Activated CD4-positive, alpha-beta T cell treated with anti-CD3 and anti-CD28 coated beads, Interleukin-10, Interleukin-2, amounts not matched to agents 100 ng/mL and 50 ng/mL, durations not matched to agents 16 hours and 8 hours (primary cell): Measurements from ENCODE around the gene CD37.
A peak's percentile ranks its signal among the peaks of the same experiment; 100 is the strongest.
"Not testable (repeated sequence)": the region's sequence is repeated elsewhere in the genome, so short reads cannot be mapped to it uniquely, and the experiment has no call there.

Source experiments
- DNase-seq: peaks from one replicate; pipeline ENCODE4 v3.0.0-alpha.2; 2020

CD37 gene

GRCh38 chr19:49348305-49349189, 13.3 kb downstream of the CD37 start:
- DNase-seq: no peak

GRCh38 chr19:49349567-49349966, 14.4 kb downstream of the CD37 start:
- DNase-seq: no peak

GRCh38 chr19:49355909-49356353, 20.7 kb downstream of the CD37 start:
- no peak for DNase-seq

GRCh38 chr19:49356382-49356781, 21.2 kb downstream of the CD37 start:
- DNase-seq: no peak

GRCh38 chr19:49357186-49357585, 22.0 kb downstream of the CD37 start:
- no peak for DNase-seq

GRCh38 chr19:49359851-49360820, 24.9 kb downstream of the CD37 start:
- DNase-seq: no peak

- DNase-seq: no peak
Observed at GRCh38 chr19:49361438-49362047, 26.3 kb downstream of the CD37 start.

GRCh38 chr19:49362048-49362928, 27.1 kb downstream of the CD37 start, which contains the start of gene TEAD2:
TSS of gene TEAD2 (minus strand) at chr19:49362416. CDS start at chr19:49360075, 2,341 bp downstream.
- no peak for DNase-seq

GRCh38 chr19:49362929-49363267, 27.7 kb downstream of the CD37 start:
- DNase-seq: no peak

GRCh38 chr19:49363268-49364082, 28.3 kb downstream of the CD37 start, which contains the start of gene DKKL1:
TSS of gene DKKL1 (plus strand) at chr19:49363877. CDS start at chr19:49363999, 122 bp downstream.
- DNase-seq: peak; percentile 83

GRCh38 chr19:49364083-49364737, 29.0 kb downstream of the CD37 start:
- no peak for DNase-seq

GRCh38 chr19:49366110-49366509, 30.9 kb downstream of the CD37 start:
- DNase-seq: no peak

GRCh38 chr19:49368711-49369358, 33.6 kb downstream of the CD37 start:
- DNase-seq: no peak

GRCh38 chr19:49371184-49371583, 36.0 kb downstream of the CD37 start:
- no peak for DNase-seq

GRCh38 chr19:49373174-49373573, 38.0 kb downstream of the CD37 start:
- not testable (repeated sequence) for DNase-seq

GRCh38 chr19:49374665-49375434, 39.6 kb downstream of the CD37 start:
- no peak for DNase-seq

GRCh38 chr19:49378512-49378911, 43.3 kb downstream of the CD37 start:
- no peak for DNase-seq

- DNase-seq: no peak
Observed at GRCh38 chr19:49380391-49380790, 45.2 kb downstream of the CD37 start.

- DNase-seq: no peak
Observed at GRCh38 chr19:49382639-49383038, 47.4 kb downstream of the CD37 start.
